ENCODE results near the gene SND1. TPM values are rescaled to one million over a fixed set of nuclear protein-coding genes. Genes with fewer than 3 reads are reported as not detected.

The SND1 gene
- total RNA-seq, 1 experiment from 2014 or later, result 139 TPM

- Histone ChIP-seq H4K20me1 (ENCODE audit: low read length) (no peaks in the 10 kb centered on the region), H3K79me2 (ENCODE audit: low read length) (no peaks in the 10 kb centered on the region), H3K4me2 (ENCODE audit: low read length) (no peak overlapping the region), H3F3A (ENCODE audit: low read length, unreplicated experiment) (no peaks in the 10 kb centered on the region), H3K27me3 (ENCODE audit: low read length) (no peaks in the 10 kb centered on the region), H3K9ac (ENCODE audit: low read length) (no peak overlapping the region), H3K4me1 (ENCODE audit: insufficient read depth, low read length) (no peaks in the 10 kb centered on the region), H3K9me2 (replicated peaks; ENCODE audit: low read length) (no peaks in the 10 kb centered on the region), H3K4me3 (ENCODE audit: low read length) (no peak overlapping the region), H2AFZ (ENCODE audit: low read length) (no peak overlapping the region), H3K9me3 (ENCODE audit: low read length) (no peaks in the 10 kb centered on the region), H3K36me3 (ENCODE audit: low read depth, low read length) (no peaks in the 10 kb centered on the region), H3K27ac (ENCODE audit: low read length) (no peak overlapping the region)
- CTCF ChIA-PET, result no interaction called here
- no TSS peak for BruUV-seq (replicated peaks)
- no peak for DNase-seq
- TF ChIP-seq EZH2phosphoT487 (IDR thresholded peaks at IDR 0.05; ENCODE audit: borderline replicate concordance, low read length) (no peak), EZH2 (IDR thresholded peaks at IDR 0.05; ENCODE audit: low read length, unreplicated experiment) (no peak), CTCF (conservative IDR thresholded peaks at IDR 0.05; ENCODE audit: low read depth, low read length) (no peak)
- POLR2A ChIA-PET (ENCODE audit: unreplicated experiment), result no interaction called here
- no peak for ATAC-seq
- intact Hi-C loops (cut with micrococcal nuclease), result no loop called here
Measured at GRCh38 chr7:128003167-128003566, 351.2 kb downstream of the SND1 start.

GRCh38 chr7:128003787-128004186 lies 351.8 kb downstream of the SND1 start:
- no peaks in the 10 kb centered on the region for H3K9me2 ChIP-seq (replicated peaks; ENCODE audit: low read length)
- no peaks in the 10 kb centered on the region for H3K36me3 ChIP-seq (ENCODE audit: low read depth, low read length)
- H3K27me3 ChIP-seq (ENCODE audit: low read length), result no peaks in the 10 kb centered on the region
- no peaks in the 10 kb centered on the region for H3K9me3 ChIP-seq (ENCODE audit: low read length)
- H4K20me1 ChIP-seq (ENCODE audit: low read length), result no peaks in the 10 kb centered on the region
- H2AFZ ChIP-seq (ENCODE audit: low read length), result no peak overlapping the region
- ChIA-PET CTCF (no interaction called here), POLR2A (ENCODE audit: unreplicated experiment) (no interaction called here)
- no peak for ATAC-seq
- H3K27ac ChIP-seq (ENCODE audit: low read length), result no peak overlapping the region
- intact Hi-C loops (cut with micrococcal nuclease), result no loop called here
- TF ChIP-seq CTCF (conservative IDR thresholded peaks at IDR 0.05; ENCODE audit: low read depth, low read length) (no peak), EZH2 (IDR thresholded peaks at IDR 0.05; ENCODE audit: low read length, unreplicated experiment) (no peak)
- no peaks in the 10 kb centered on the region for H3K79me2 ChIP-seq (ENCODE audit: low read length)
- no peak overlapping the region for H3K4me2 ChIP-seq (ENCODE audit: low read length)
- no peak overlapping the region for H3K9ac ChIP-seq (ENCODE audit: low read length)
- no peak overlapping the region for H3K4me3 ChIP-seq (ENCODE audit: low read length)
- no peaks in the 10 kb centered on the region for H3F3A ChIP-seq (ENCODE audit: low read length, unreplicated experiment)
- H3K4me1 ChIP-seq (ENCODE audit: insufficient read depth, low read length), result no peaks in the 10 kb centered on the region
- BruUV-seq (replicated peaks), result no TSS peak
- DNase-seq, result no peak

- no peaks in the 10 kb centered on the region for H3K4me1 ChIP-seq (ENCODE audit: insufficient read depth, low read length)
Measured at GRCh38 chr7:128004623-128005022, 352.6 kb downstream of the SND1 start.

More at GRCh38 chr7:128004623-128005022, 352.6 kb downstream of the SND1 start:
- no peaks in the 10 kb centered on the region for H3F3A ChIP-seq (ENCODE audit: low read length, unreplicated experiment)
- H3K79me2 ChIP-seq (ENCODE audit: low read length), result no peaks in the 10 kb centered on the region
- ATAC-seq (no peak), DNase-seq (no peak)
- CTCF ChIA-PET, result no interaction called here
- no peak for TF ChIP-seq CTCF (conservative IDR thresholded peaks at IDR 0.05; ENCODE audit: low read depth, low read length)
- no peak for TF ChIP-seq EZH2 (IDR thresholded peaks at IDR 0.05; ENCODE audit: low read length, unreplicated experiment)
- TF ChIP-seq EZH2phosphoT487 (IDR thresholded peaks at IDR 0.05; ENCODE audit: borderline replicate concordance, low read length), result no peak
- H3K4me3 ChIP-seq (ENCODE audit: low read length), result no peak overlapping the region
- H3K9ac ChIP-seq (ENCODE audit: low read length), result no peak overlapping the region
- no TSS peak for BruUV-seq (replicated peaks)
- H3K9me3 ChIP-seq (ENCODE audit: low read length), result no peaks in the 10 kb centered on the region
- no peaks in the 10 kb centered on the region for H3K27me3 ChIP-seq (ENCODE audit: low read length)
- H4K20me1 ChIP-seq (ENCODE audit: low read length), result no peaks in the 10 kb centered on the region
- POLR2A ChIA-PET (ENCODE audit: unreplicated experiment), result no interaction called here
- H2AFZ ChIP-seq (ENCODE audit: low read length), result no peak overlapping the region
- H3K27ac ChIP-seq (ENCODE audit: low read length), result no peak overlapping the region
- H3K36me3 ChIP-seq (ENCODE audit: low read depth, low read length), result no peaks in the 10 kb centered on the region; the same call in 1 of the 2 replicates
- H3K4me2 ChIP-seq (ENCODE audit: low read length), result no peak overlapping the region
- intact Hi-C loops (cut with micrococcal nuclease), result no loop called here
- H3K9me2 ChIP-seq (replicated peaks; ENCODE audit: low read length), result no peaks in the 10 kb centered on the region

Measured in PC-3 (cell line).